Fibroblast of upper back skin (primary cell): ENCODE results near the gene RPP14.
A peak's percentile ranks its signal among the peaks of the same experiment; 100 is the strongest.

Source experiments
- DNase-seq: peaks from one replicate; pipeline ENCODE4 v3.0.0-alpha.2; 2013

The RPP14 gene

DNA sequence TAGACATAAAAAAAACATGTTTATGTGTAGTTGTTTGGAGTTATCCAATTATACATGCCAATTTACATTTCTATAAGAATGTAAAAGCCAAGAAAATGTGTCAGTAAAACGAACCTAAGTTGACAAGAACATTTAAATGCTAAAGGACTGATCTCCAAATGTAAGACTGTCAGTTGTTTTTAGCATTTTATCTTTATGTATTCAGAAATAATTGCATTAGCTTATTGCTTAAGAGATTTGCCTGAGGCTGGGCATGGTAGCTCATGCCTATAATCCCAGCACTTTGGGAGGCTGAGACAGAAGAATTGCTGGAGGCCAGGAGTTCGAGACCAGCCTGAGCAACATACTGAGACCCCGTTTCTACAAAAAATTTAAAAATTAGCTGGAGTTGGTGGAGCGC is 53.6 kb downstream of the RPP14 start:
- DNase-seq = no peak

DNA sequence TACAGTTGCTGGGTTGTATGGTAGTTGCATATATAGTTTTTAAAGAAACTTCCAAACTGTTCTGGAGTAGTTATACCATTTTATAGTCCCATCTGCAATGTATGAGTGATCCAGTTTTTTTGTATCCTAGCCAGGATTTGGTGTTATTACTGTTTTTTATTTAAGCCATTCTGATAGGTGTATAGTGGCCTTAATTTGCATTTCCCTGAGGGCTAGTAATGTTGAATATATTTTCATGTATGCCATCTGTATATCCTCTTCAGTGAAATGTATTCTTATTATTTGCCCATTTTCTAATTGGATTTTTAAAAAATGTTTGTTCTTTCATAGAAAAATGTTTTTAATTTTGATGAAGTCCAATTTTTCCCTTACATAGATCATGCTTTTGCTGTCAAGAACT is 55.8 kb downstream of the RPP14 start:
- no peak for DNase-seq

- DNase-seq = peak; percentile 47
Measured at GRCh38 chr3:58366699-58367098, 60.7 kb downstream of the RPP14 start.

- DNase-seq = no peak
Measured at GRCh38 chr3:58369038-58369437, 63.0 kb downstream of the RPP14 start.
